ENCODE data around the gene GALNT15.
A peak's percentile ranks its signal among the peaks of the same experiment; 100 is the strongest.

GALNT15 gene

GRCh38 chr3:16211176-16211904 is 36.9 kb downstream of the GALNT15 start:
- no peak overlapping the region for H3K27ac ChIP-seq
- no peak overlapping the region for H3K4me3 ChIP-seq

GRCh38 chr3:16214366-16214765 is 39.9 kb downstream of the GALNT15 start:
- Histone ChIP-seq H3K4me3 (no peak overlapping the region), H3K27ac (no peak overlapping the region)

GRCh38 chr3:16216373-16216935 is 42.0 kb downstream of the GALNT15 start:
- Histone ChIP-seq H3K4me3 (no peak overlapping the region), H3K27ac (no peak overlapping the region)

GRCh38 chr3:16219777-16220176 is 45.3 kb downstream of the GALNT15 start:
- H3K4me3 ChIP-seq: no peak overlapping the region
- no peak overlapping the region for H3K27ac ChIP-seq

GRCh38 chr3:16221990-16222389 is 47.5 kb downstream of the GALNT15 start:
- no peak overlapping the region for H3K4me3 ChIP-seq
- no peak overlapping the region for H3K27ac ChIP-seq

- Histone ChIP-seq H3K27ac (no peak overlapping the region), H3K4me3 (no peak overlapping the region)
Observed at GRCh38 chr3:16222547-16222946, 48.1 kb downstream of the GALNT15 start.

- Histone ChIP-seq H3K4me3 (no peak overlapping the region), H3K27ac (peak overlapping the region in 1 of 21 experiments; percentile 26)
Observed at GRCh38 chr3:16224325-16224724, 49.8 kb downstream of the GALNT15 start.

- no peak overlapping the region for H3K4me3 ChIP-seq
- no peak overlapping the region for H3K27ac ChIP-seq
Observed at GRCh38 chr3:16227566-16227965, 53.1 kb downstream of the GALNT15 start.

GRCh38 chr3:16229681-16230080 is 55.2 kb downstream of the GALNT15 start:
- no peak overlapping the region for H3K27ac ChIP-seq
- H3K4me3 ChIP-seq: no peak overlapping the region

GRCh38 chr3:16231983-16232382 is 57.5 kb downstream of the GALNT15 start:
- Histone ChIP-seq H3K4me3 (no peak overlapping the region), H3K27ac (no peak overlapping the region)

- H3K27ac ChIP-seq: no peak overlapping the region
- no peak overlapping the region for H3K4me3 ChIP-seq
Observed at GRCh38 chr3:16233806-16234205, 59.3 kb downstream of the GALNT15 start.

- Histone ChIP-seq H3K27ac (no peak overlapping the region), H3K4me3 (no peak overlapping the region)
Observed at GRCh38 chr3:16234281-16234680, 59.8 kb downstream of the GALNT15 start.

- Histone ChIP-seq H3K27ac (no peak overlapping the region), H3K4me3 (no peak overlapping the region)
Observed at GRCh38 chr3:16236030-16236639, 61.7 kb downstream of the GALNT15 start.

- H3K27ac ChIP-seq: no peak overlapping the region
- no peak overlapping the region for H3K4me3 ChIP-seq
Observed at GRCh38 chr3:16236856-16237393, 62.4 kb downstream of the GALNT15 start.

- H3K4me3 ChIP-seq: no peak overlapping the region
- peak overlapping the region in 7 of 21 experiments; percentile 4 to 70 (median 53) for H3K27ac ChIP-seq
Observed at GRCh38 chr3:16239086-16239770, 64.7 kb downstream of the GALNT15 start.

GRCh38 chr3:16239780-16240179 is 65.3 kb downstream of the GALNT15 start:
- no peak overlapping the region for H3K4me3 ChIP-seq
- peak overlapping the region in 9 of 21 experiments; percentile 4 to 70 (median 33) for H3K27ac ChIP-seq

- H3K4me3 ChIP-seq: no peak overlapping the region
- H3K27ac ChIP-seq: peak overlapping the region in 12 of 21 experiments; percentile 1 to 80 (median 28)
Observed at GRCh38 chr3:16240229-16241023, 65.9 kb downstream of the GALNT15 start.

- H3K27ac ChIP-seq: peak overlapping the region in 4 of 21 experiments; percentile 20 to 80 (median 35)
Observed at GRCh38 chr3:16241225-16241624, 66.7 kb downstream of the GALNT15 start.

GRCh38 chr3:16242177-16242576 is 67.7 kb downstream of the GALNT15 start:
- Histone ChIP-seq H3K4me3 (no peak overlapping the region), H3K27ac (no peak overlapping the region)

More at GRCh38 chr3:16241225-16241624, 66.7 kb downstream of the GALNT15 start:
- H3K4me3 ChIP-seq: no peak overlapping the region

Measured in skin epidermis (tissue), 12 donors.